HCT116 (cell line): Measurements from ENCODE around the gene TAL1. TPM values are rescaled to one million over a fixed set of nuclear protein-coding genes. Genes with fewer than 3 reads are reported as not detected.

ENCODE experiments used
- ATAC-seq: fragments of 200-7000 bp; cut with Tn5 transposase; 2 replicates; pipeline ENCODE4 v1.9.1; 2020; ENCODE audit warnings: mild to moderate bottlenecking, moderate library complexity
- BruUV-seq: library from RNA; stranded (reverse); fragments of 400-500 nt; replicated peaks from 2 replicates; lab custom pipeline; 2021; lab: Mats Ljungman, UMichigan
- CTCF ChIA-PET: fragments of 300-600 bp; sonication (Branson Sonifier 250); formaldehyde crosslinking; loops from one replicate; lab custom pipeline; 2021; ENCODE audit warnings: antibody characterized with exemption; lab: Charles Lee
- POLR2A ChIA-PET: fragments of 300-600, 350-600 bp; sonication (Branson Sonifier 250); formaldehyde crosslinking; loops from one replicate; lab custom pipeline; 2021; ENCODE audit warnings: antibody characterized with exemption; lab: Charles Lee
- RAD21 ChIA-PET, 2 experiments: fragments of 300-600 bp; sonication (Branson Sonifier 250); formaldehyde crosslinking; loops; one replicate each; lab custom pipeline; 2023; ENCODE audit warnings: low total read pairs in 2 of 2; ENCODE audit not compliant: uncharacterized antibody in 2 of 2, unreplicated experiment in 2 of 2, low non-redundant PET in 1 of 2; lab: Charles Lee
- DNase-seq: peaks from one replicate; pipeline ENCODE4 v3.0.0-alpha.2; 2010; ENCODE audit warnings: low read depth, low spot score
- H2AFZ ChIP-seq: fragments of 200-600 bp; shearing (Covaris generic), sonication (generic); 2 replicates; pipeline ENCODE4 v1.6.1; 2017; ENCODE audit warnings: low read depth, mixed run types, mixed read lengths, antibody characterized with exemption, low read length; ENCODE audit not compliant: poor library complexity, severe bottlenecking
- H3K27ac ChIP-seq: 2 replicates; pipeline ENCODE4 v1.5.1; 2012; ENCODE audit warnings: low read depth, low read length
- H3K27me3 ChIP-seq: fragments of 200-600 bp; sonication (generic); 2 replicates; pipeline ENCODE4 v1.6.1; 2016; ENCODE audit warnings: mixed run types, low read length, mixed read lengths; ENCODE audit not compliant: insufficient read depth
- H3K36me3 ChIP-seq, 2 experiments: fragments of 200-500 bp in 1 of 2; fragments of 200-600 bp in 1 of 2; sonication (Bioruptor generic) in 1 of 2; sonication (generic) in 1 of 2; 2 replicates each; pipeline versions ENCODE4 v1.5.1 to v1.6.1; 2014 to 2016; ENCODE audit warnings: low read length in 2 of 2, inconsistent platforms in 1 of 2, mixed read lengths in 1 of 2, mixed run types in 1 of 2; ENCODE audit not compliant: insufficient read depth in 2 of 2, control insufficient read depth in 1 of 2
- H3K4me1 ChIP-seq, 2 experiments: fragments of 200-600 bp in 1 of 2; sonication (generic) in 1 of 2; 2 replicates each; pipeline versions ENCODE4 v1.5.1 to v1.6.1; 2012 to 2017; ENCODE audit warnings: low read length in 2 of 2, inconsistent platforms in 1 of 2, mild to moderate bottlenecking in 1 of 2, mixed read lengths in 1 of 2, mixed run types in 1 of 2, moderate library complexity in 1 of 2; ENCODE audit not compliant: insufficient read depth in 2 of 2, control insufficient read depth in 1 of 2
- H3K4me2 ChIP-seq: fragments of 200-600 bp; sonication (generic); 2 replicates; pipeline ENCODE4 v1.6.1; 2017; ENCODE audit warnings: mixed run types, low read length, mixed read lengths
- H3K4me3 ChIP-seq, 2 experiments: fragments of 200-600 bp in 1 of 2; sonication (generic) in 1 of 2; replicated peaks in 1 of 2; 2 replicates each; pipeline ENCODE4 v1.5.1; 2011 to 2016; ENCODE audit warnings: low read length in 2 of 2, control low read depth in 1 of 2, low read depth in 1 of 2, mild to moderate bottlenecking in 1 of 2, mixed read lengths in 1 of 2, mixed run types in 1 of 2
- H3K79me2 ChIP-seq: fragments of 200-600 bp; sonication (generic); 2 replicates; pipeline ENCODE4 v1.6.1; 2017; ENCODE audit warnings: mild to moderate bottlenecking, mixed run types, low read length, moderate library complexity, mixed read lengths; ENCODE audit not compliant: insufficient read depth
- H3K9ac ChIP-seq: fragments of 200-600 bp; sonication (generic); 2 replicates; pipeline ENCODE4 v1.6.1; 2016; ENCODE audit warnings: low read length, mixed read lengths
- H3K9me2 ChIP-seq: fragments of 200-600 bp; sonication (generic), shearing (Covaris generic); 2 replicates; pipeline ENCODE4 v1.6.1; 2017; ENCODE audit warnings: mixed run types, mild to moderate bottlenecking, moderate library complexity; ENCODE audit not compliant: insufficient read depth
- H3K9me3 ChIP-seq, 2 experiments: fragments of 200-500 bp in 1 of 2; fragments of 200-600 bp in 1 of 2; sonication (Bioruptor generic) in 1 of 2; sonication (generic) in 1 of 2; 2 replicates each; pipeline ENCODE4 v1.6.1; 2014 to 2017; ENCODE audit warnings: low read length in 2 of 2, mixed read lengths in 2 of 2, inconsistent platforms in 1 of 2, low read depth in 1 of 2, mild to moderate bottlenecking in 1 of 2, mixed run types in 1 of 2, moderate library complexity in 1 of 2; ENCODE audit not compliant: control insufficient read depth in 1 of 2, insufficient read depth in 1 of 2
- H4K20me1 ChIP-seq: fragments of 200-600 bp; sonication (generic), shearing (Covaris generic); 2 replicates; pipeline ENCODE4 v1.6.1; 2017; ENCODE audit warnings: mixed run types, mild to moderate bottlenecking, moderate library complexity; ENCODE audit not compliant: insufficient read depth
- ATF3 ChIP-seq: IDR thresholded peaks from 2 replicates; pipeline ENCODE4 v1.6.1; 2012
- CEBPB ChIP-seq: IDR thresholded peaks from 2 replicates; pipeline ENCODE4 v1.6.1; 2012; ENCODE audit warnings: low read depth
- CTCF ChIP-seq, 3 experiments: fragments of 200-600 bp in 1 of 3; sonication (generic) in 1 of 3; IDR thresholded peaks in 2 of 3; conservative IDR thresholded peaks in 1 of 3; 2 replicates each; pipeline ENCODE4 v1.5.1; 2012 to 2017; ENCODE audit warnings: low read depth in 2 of 3, low read length in 2 of 3, antibody characterized with exemption in 1 of 3, borderline replicate concordance in 1 of 3, control low read depth in 1 of 3, mild to moderate bottlenecking in 1 of 3, mixed read lengths in 1 of 3, mixed run types in 1 of 3, moderate library complexity in 1 of 3; ENCODE audit not compliant: insufficient read depth in 1 of 3
- EGR1 ChIP-seq: IDR thresholded peaks from 2 replicates; pipeline ENCODE4 v1.6.1; 2012; ENCODE audit warnings: low read depth
- ELF1 ChIP-seq: IDR thresholded peaks from 2 replicates; pipeline ENCODE4 v1.6.1; 2012; ENCODE audit warnings: low read depth, borderline replicate concordance
- EZH2phosphoT487 ChIP-seq: fragments of 200-600 bp; IDR thresholded peaks from 2 replicates; pipeline ENCODE4 v1.6.1; 2018; ENCODE audit warnings: antibody characterized with exemption, borderline replicate concordance
- POLR2A ChIP-seq: IDR thresholded peaks from 2 replicates; pipeline ENCODE4 v1.7.0; 2011; ENCODE audit warnings: borderline replicate concordance; ENCODE audit not compliant: insufficient read depth, insufficient read length; ENCODE audit errors: extremely low read depth
- SIN3A ChIP-seq: IDR thresholded peaks from 2 replicates; pipeline ENCODE4 v1.6.1; 2012; ENCODE audit warnings: low read depth
- SRF ChIP-seq: IDR thresholded peaks from 2 replicates; pipeline ENCODE4 v1.6.1; 2012; ENCODE audit warnings: low read depth
- YY1 ChIP-seq: IDR thresholded peaks from 2 replicates; pipeline ENCODE4 v1.6.1; 2011; ENCODE audit warnings: low read length, low read depth, moderate library complexity, mild to moderate bottlenecking; ENCODE audit not compliant: insufficient replicate concordance; ENCODE audit errors: extremely low read depth
- ZBTB33 ChIP-seq: IDR thresholded peaks from 2 replicates; pipeline ENCODE4 v1.6.1; 2011; ENCODE audit warnings: mild to moderate bottlenecking, low read length, moderate library complexity; ENCODE audit not compliant: insufficient replicate concordance; ENCODE audit errors: extremely low read depth
- ZFX ChIP-seq: fragments of 450-650 bp; IDR thresholded peaks from 2 replicates; pipeline ENCODE4 v1.6.1; 2017
- ZNF274 ChIP-seq: fragments of 200-500 bp; sonication (Bioruptor generic); IDR thresholded peaks from 2 replicates; pipeline ENCODE4 v1.6.1; 2014; ENCODE audit warnings: mild to moderate bottlenecking, low read depth, low read length, inconsistent platforms
- intact Hi-C: fragments of 100-400 bp; cut with micrococcal nuclease; formaldehyde crosslinking; loops from 2 replicates; pipeline ENCODE4 v1.10.0; 2022
- total RNA-seq: library from RNA; stranded (reverse); gene quantifications from one replicate; pipeline ENCODE4 v1.2.1, GENCODE V29; 2021; ENCODE audit not compliant: unreplicated experiment

The TAL1 gene
- total RNA-seq, 1 experiment from 2014 or later = 0.05 TPM

- POLR2A ChIA-PET = no interaction called here
- peaks cover 10% of the 10 kb centered on the region for H3K27me3 ChIP-seq
- DNase-seq = no peak
- H2AFZ ChIP-seq = no peak overlapping the region
- no peak for TF ChIP-seq ZBTB33
- no peak for TF ChIP-seq SIN3A
- TF ChIP-seq YY1 = no peak
- TF ChIP-seq ZFX = no peak
- TF ChIP-seq CTCF (IDR thresholded peaks at IDR 0.05 in 2 of 3, conservative IDR thresholded peaks at IDR 0.05 in 1 of 3; ENCODE audit: borderline replicate concordance in 1 of 3, insufficient read depth in 1 of 3, low read depth in 2 of 3, low read length in 2 of 3) = no peak
- no peak for TF ChIP-seq ATF3
- TF ChIP-seq EGR1 = no peak
- TF ChIP-seq CEBPB = no peak
- TF ChIP-seq SRF = no peak
- no peak for TF ChIP-seq POLR2A
- no peak for TF ChIP-seq EZH2phosphoT487
- TF ChIP-seq ELF1 = no peak
- no peak for TF ChIP-seq ZNF274
- TF ChIP-seq, all 23 proteins: peak for 0
- RAD21 ChIA-PET = no interaction called here
- Histone ChIP-seq H3K4me2 (no peak overlapping the region), H3K9me2 (no peaks in the 10 kb centered on the region), H3K9ac (no peak overlapping the region), H3K4me3 (no peak overlapping the region), H3K9me3 (no peaks in the 10 kb centered on the region), H4K20me1 (no peaks in the 10 kb centered on the region), H3K36me3 (no peaks in the 10 kb centered on the region), H3K79me2 (no peaks in the 10 kb centered on the region), H3K27ac (no peak overlapping the region), H3K4me1 (no peaks in the 10 kb centered on the region)
- no TSS peak for BruUV-seq
- CTCF ChIA-PET = no interaction called here
- intact Hi-C loops = no loop called here
- no peak for ATAC-seq
These were observed 5.7 kb downstream of the TAL1 start for GRCh38 chr1:47226121-47226838.
